Measurements from ENCODE around the gene PRICKLE1.

The PRICKLE1 gene

DNA sequence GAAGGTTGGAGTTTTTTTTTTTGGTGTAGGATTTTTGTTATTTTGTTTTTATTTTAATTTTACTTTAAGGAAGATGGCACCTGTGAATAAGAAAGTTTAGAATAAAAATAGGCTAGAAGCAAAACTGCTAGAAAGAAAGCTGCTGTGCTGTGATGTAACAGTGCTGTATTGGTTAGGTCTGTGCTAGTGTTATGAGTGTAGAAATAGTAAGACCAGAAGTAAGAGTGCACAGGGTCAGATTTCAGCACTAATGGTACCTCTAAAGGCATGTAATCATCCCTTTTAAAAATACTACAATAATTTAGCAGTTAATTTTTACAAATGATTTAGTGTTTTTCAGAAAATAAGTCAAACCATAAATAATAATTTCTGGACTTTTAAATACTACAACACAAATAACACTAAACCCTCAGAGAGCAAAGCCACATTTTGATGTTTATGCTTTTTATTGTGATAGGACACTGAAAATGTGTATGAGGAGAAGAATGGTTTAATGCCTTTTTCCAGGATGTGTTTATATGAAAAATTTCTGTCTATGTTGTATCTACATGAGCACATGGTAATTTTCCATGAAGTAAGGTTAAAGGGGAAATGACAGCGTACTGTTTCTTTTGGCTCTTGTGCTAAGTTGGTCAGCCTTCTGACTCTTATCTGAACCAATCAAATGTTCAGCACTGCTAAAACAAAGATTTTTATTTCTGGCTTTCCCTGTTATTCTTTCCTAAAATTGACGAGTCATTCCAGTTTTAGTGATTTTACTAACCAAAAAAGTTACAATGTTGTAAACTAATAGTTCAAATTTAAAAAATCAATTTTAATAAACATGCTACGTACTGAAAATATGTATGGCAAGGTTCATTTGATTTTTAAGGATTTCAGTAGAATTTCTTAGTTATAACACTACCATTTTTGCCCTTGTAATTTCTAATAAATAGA is 167.4 kb downstream of the PRICKLE1 start:
- Histone ChIP-seq H3K36me3 (peaks cover 30% of the 10 kb centered on the region; the same call in 1 of the 2 replicates), H3K27me3 (no peaks in the 10 kb centered on the region), H3K4me2 (no peak overlapping the region), H3K9ac (no peak overlapping the region), H4K20me1 (no peaks in the 10 kb centered on the region), H3K4me1 (no peaks in the 10 kb centered on the region), H3K27ac (no peak overlapping the region), H3K4me3 (no peak overlapping the region), H3K9me3 (no peaks in the 10 kb centered on the region)
- TF ChIP-seq Cebpa-rat (IDR thresholded peaks at IDR 0.05) = no peak

- Histone ChIP-seq H3K4me2 (no peak overlapping the region), H3K4me3 (no peak overlapping the region), H3K4me1 (no peaks in the 10 kb centered on the region), H3K36me3 (peaks cover 27% of the 10 kb centered on the region), H3K9me3 (no peaks in the 10 kb centered on the region), H3K9ac (no peak overlapping the region), H3K27me3 (no peaks in the 10 kb centered on the region), H4K20me1 (no peaks in the 10 kb centered on the region), H3K27ac (no peak overlapping the region)
- no peak for TF ChIP-seq Cebpa-rat (IDR thresholded peaks at IDR 0.05)
Observed at GRCh38 chr12:42420395-42420794, 169.2 kb downstream of the PRICKLE1 start.

- TF ChIP-seq Cebpa-rat (IDR thresholded peaks at IDR 0.05) = no peak
- Histone ChIP-seq H3K36me3 (peaks cover 55% of the 10 kb centered on the region), H3K4me3 (no peak overlapping the region), H3K27me3 (no peaks in the 10 kb centered on the region), H3K4me2 (no peak overlapping the region), H3K27ac (no peak overlapping the region), H3K9me3 (peaks cover 4% of the 10 kb centered on the region; the same call in 1 of the 2 replicates), H3K4me1 (no peaks in the 10 kb centered on the region), H3K9ac (no peak overlapping the region), H4K20me1 (no peaks in the 10 kb centered on the region)
Observed at GRCh38 chr12:42410340-42410739, 179.2 kb downstream of the PRICKLE1 start.

DNA sequence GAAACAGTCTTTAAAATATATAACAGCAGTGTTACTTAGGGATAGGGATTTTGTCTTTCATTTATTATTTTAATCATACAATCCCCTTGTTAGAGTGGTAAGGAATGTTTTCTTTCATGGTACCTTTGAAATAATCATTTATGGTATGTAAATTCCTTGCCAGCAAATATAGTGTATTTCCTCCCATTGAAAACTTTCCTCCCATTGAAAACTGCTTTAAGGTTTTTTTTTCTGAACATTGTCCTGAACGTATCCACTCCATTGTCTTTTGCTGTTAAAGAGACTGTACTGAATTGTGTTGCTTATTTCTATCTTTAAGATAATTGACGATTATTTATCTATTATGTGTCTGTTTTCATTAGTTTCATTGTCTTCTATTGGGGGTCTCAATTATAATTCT is 180.1 kb downstream of the PRICKLE1 start:
- Histone ChIP-seq H3K9me3 (peaks cover 4% of the 10 kb centered on the region; the same call in 1 of the 2 replicates), H3K4me2 (no peak overlapping the region), H3K9ac (no peak overlapping the region), H3K4me1 (no peaks in the 10 kb centered on the region), H3K36me3 (peaks cover 50% of the 10 kb centered on the region), H3K27ac (no peak overlapping the region), H4K20me1 (no peaks in the 10 kb centered on the region), H3K4me3 (no peak overlapping the region), H3K27me3 (no peaks in the 10 kb centered on the region)
- TF ChIP-seq Cebpa-rat (IDR thresholded peaks at IDR 0.05) = no peak

GRCh38 chr12:42407306-42407705 is 182.2 kb downstream of the PRICKLE1 start:
- H3K4me1 ChIP-seq = no peaks in the 10 kb centered on the region
- no peak overlapping the region for H3K27ac ChIP-seq
- H3K4me2 ChIP-seq = no peak overlapping the region
- no peaks in the 10 kb centered on the region for H3K27me3 ChIP-seq
- no peak for TF ChIP-seq Cebpa-rat (IDR thresholded peaks at IDR 0.05)
- H3K4me3 ChIP-seq = no peak overlapping the region
- no peaks in the 10 kb centered on the region for H4K20me1 ChIP-seq
- H3K9me3 ChIP-seq = no peaks in the 10 kb centered on the region
- H3K36me3 ChIP-seq = peaks cover 43% of the 10 kb centered on the region
- H3K9ac ChIP-seq = no peak overlapping the region

Measured in BLaER1 (cell line).